MM.1S (cell line): ENCODE data around the gene KRTAP10-6.

ENCODE experiments used
- DNase-seq: peaks from one replicate; pipeline ENCODE4 v3.0.0-alpha.2; 2015
- H2AFZ ChIP-seq: fragments of 300-600 bp; sonication (generic); 2 replicates; pipeline ENCODE4 v1.6.0; 2016; ENCODE audit warnings: antibody characterized with exemption, low read length
- H3F3A ChIP-seq: fragments of 300-600 bp; sonication (generic); 2 replicates; pipeline ENCODE4 v1.6.1; 2016; ENCODE audit warnings: mild to moderate bottlenecking, antibody characterized with exemption, low read length, moderate library complexity, mixed read lengths; ENCODE audit not compliant: insufficient read depth
- H3K27ac ChIP-seq: fragments of 300-600 bp; sonication (generic); 2 replicates; pipeline ENCODE4 v1.5.1; 2016; ENCODE audit warnings: mild to moderate bottlenecking, low read length
- H3K27me3 ChIP-seq: fragments of 300-600 bp; sonication (generic); replicated peaks from 2 replicates; pipeline ENCODE4 v1.6.0; 2016; ENCODE audit warnings: low read length; ENCODE audit not compliant: insufficient read depth
- H3K36me3 ChIP-seq: fragments of 300-600 bp; sonication (generic); replicated peaks from 2 replicates; pipeline ENCODE4 v1.6.1; 2016; ENCODE audit warnings: mild to moderate bottlenecking, low read length, mixed read lengths; ENCODE audit not compliant: insufficient read depth
- H3K4me1 ChIP-seq: fragments of 300-600 bp; sonication (generic); 2 replicates; pipeline ENCODE4 v1.6.1; 2016; ENCODE audit warnings: low read length, mixed read lengths
- H3K4me2 ChIP-seq: fragments of 300-600 bp; sonication (generic); 2 replicates; pipeline ENCODE4 v1.6.0; 2016; ENCODE audit warnings: low read depth, low read length
- H3K4me3 ChIP-seq: fragments of 300-600 bp; sonication (generic); 2 replicates; pipeline ENCODE4 v1.5.1; 2016; ENCODE audit warnings: low read length, mixed read lengths
- H3K79me2 ChIP-seq: fragments of 300-600 bp; sonication (generic); 2 replicates; pipeline ENCODE4 v1.6.1; 2016; ENCODE audit warnings: mixed run types, low read length, mixed read lengths
- H3K9ac ChIP-seq: fragments of 300-600 bp; sonication (generic); 2 replicates; pipeline ENCODE4 v1.6.1; 2016; ENCODE audit warnings: low read length, mixed read lengths
- H3K9me2 ChIP-seq: fragments of 300-600 bp; sonication (generic); replicated peaks from 2 replicates; pipeline ENCODE4 v1.6.1; 2016; ENCODE audit warnings: mild to moderate bottlenecking, low read length, mixed read lengths; ENCODE audit not compliant: insufficient read depth
- H3K9me3 ChIP-seq: fragments of 300-600 bp; sonication (generic); replicated peaks from 2 replicates; pipeline ENCODE4 v1.6.1; 2016; ENCODE audit warnings: mild to moderate bottlenecking, low read length, mixed read lengths; ENCODE audit not compliant: insufficient read depth
- H4K20me1 ChIP-seq: fragments of 300-600 bp; sonication (generic); 2 replicates; pipeline ENCODE4 v1.6.1; 2016; ENCODE audit warnings: mild to moderate bottlenecking, low read length, moderate library complexity, mixed read lengths; ENCODE audit not compliant: insufficient read depth
- CTCF ChIP-seq: fragments of 300-600 bp; sonication (generic); IDR thresholded peaks from 2 replicates; pipeline ENCODE4 v1.5.1; 2016; ENCODE audit warnings: antibody characterized with exemption, low read length, mixed read lengths
- EZH2 ChIP-seq: fragments of 300-600 bp; sonication (generic); optimal IDR thresholded peaks from 2 replicates; pipeline ENCODE3; 2017; ENCODE audit warnings: low read depth, mild to moderate bottlenecking, antibody characterized with exemption, low read length, mixed read lengths
- EZH2phosphoT487 ChIP-seq: fragments of 300-600 bp; sonication (generic); IDR thresholded peaks from 2 replicates; pipeline ENCODE4 v1.6.1; 2018; ENCODE audit warnings: antibody characterized with exemption, low read length

Gene KRTAP10-6

GRCh38 chr21:44623575-44623974 lies 31.3 kb upstream of the KRTAP10-6 start:
- H3F3A ChIP-seq = no peaks in the 10 kb centered on the region
- no peaks in the 10 kb centered on the region for H3K79me2 ChIP-seq
- no peak overlapping the region for H3K9ac ChIP-seq
- TF ChIP-seq CTCF (no peak), EZH2 (no peak), EZH2phosphoT487 (no peak)
- no peak for DNase-seq
- no peaks in the 10 kb centered on the region for H3K9me3 ChIP-seq
- no peaks in the 10 kb centered on the region for H3K9me2 ChIP-seq
- no peak overlapping the region for H2AFZ ChIP-seq
- H3K4me1 ChIP-seq = no peaks in the 10 kb centered on the region
- H4K20me1 ChIP-seq = no peaks in the 10 kb centered on the region
- no peak overlapping the region for H3K4me3 ChIP-seq
- no peak overlapping the region for H3K27ac ChIP-seq
- H3K36me3 ChIP-seq = no peaks in the 10 kb centered on the region
- H3K4me2 ChIP-seq = no peak overlapping the region
- H3K27me3 ChIP-seq = peaks cover 55% of the 10 kb centered on the region

- no peaks in the 10 kb centered on the region for H3F3A ChIP-seq
- H4K20me1 ChIP-seq = no peaks in the 10 kb centered on the region
- no peaks in the 10 kb centered on the region for H3K79me2 ChIP-seq
- H3K27me3 ChIP-seq = peaks cover 81% of the 10 kb centered on the region
- no peaks in the 10 kb centered on the region for H3K36me3 ChIP-seq
- no peaks in the 10 kb centered on the region for H3K9me2 ChIP-seq
- H2AFZ ChIP-seq = no peak overlapping the region
- no peaks in the 10 kb centered on the region for H3K4me1 ChIP-seq
- H3K27ac ChIP-seq = no peak overlapping the region
- no peaks in the 10 kb centered on the region for H3K9me3 ChIP-seq
- no peak overlapping the region for H3K4me3 ChIP-seq
- H3K4me2 ChIP-seq = no peak overlapping the region
- no peak overlapping the region for H3K9ac ChIP-seq
- DNase-seq = no peak
- no peak for TF ChIP-seq EZH2phosphoT487
- TF ChIP-seq CTCF = no peak
- TF ChIP-seq EZH2 = no peak
These were observed 27.6 kb upstream of the KRTAP10-6 start for GRCh38 chr21:44619886-44620285.

GRCh38 chr21:44618909-44619308 lies 26.6 kb upstream of the KRTAP10-6 start:
- Histone ChIP-seq H3K27me3 (peaks cover 81% of the 10 kb centered on the region), H3K27ac (no peak overlapping the region), H3K9me3 (no peaks in the 10 kb centered on the region), H3K4me3 (no peak overlapping the region), H3K9ac (no peak overlapping the region), H3K4me2 (peak overlapping the region; percentile 11; the same call in 1 of the 2 replicates), H3K4me1 (no peaks in the 10 kb centered on the region), H3K79me2 (no peaks in the 10 kb centered on the region), H3K9me2 (no peaks in the 10 kb centered on the region), H2AFZ (no peak overlapping the region), H4K20me1 (no peaks in the 10 kb centered on the region), H3F3A (no peaks in the 10 kb centered on the region), H3K36me3 (no peaks in the 10 kb centered on the region)
- TF ChIP-seq CTCF (no peak), EZH2phosphoT487 (no peak), EZH2 (no peak)
- no peak for DNase-seq

GRCh38 chr21:44618504-44618903 lies 26.2 kb upstream of the KRTAP10-6 start:
- H3K9me3 ChIP-seq = no peaks in the 10 kb centered on the region
- no peak for DNase-seq
- H3K9ac ChIP-seq = no peak overlapping the region
- no peaks in the 10 kb centered on the region for H3K4me1 ChIP-seq
- no peaks in the 10 kb centered on the region for H3K36me3 ChIP-seq
- H3K4me3 ChIP-seq = no peak overlapping the region
- H3K27me3 ChIP-seq = peaks cover 84% of the 10 kb centered on the region
- no peaks in the 10 kb centered on the region for H3K9me2 ChIP-seq
- no peak overlapping the region for H3K27ac ChIP-seq
- H3K4me2 ChIP-seq = no peak overlapping the region
- TF ChIP-seq EZH2phosphoT487 = no peak
- no peak for TF ChIP-seq EZH2
- TF ChIP-seq CTCF = peak; percentile 22
- H3F3A ChIP-seq = no peaks in the 10 kb centered on the region
- no peaks in the 10 kb centered on the region for H4K20me1 ChIP-seq
- no peak overlapping the region for H2AFZ ChIP-seq
- no peaks in the 10 kb centered on the region for H3K79me2 ChIP-seq
